Measurements from ENCODE around the gene MDFIC. TPM values are rescaled to one million over a fixed set of nuclear protein-coding genes. Genes with fewer than 3 reads are reported as not detected.

The MDFIC gene
- total and polyA plus RNA-seq, 4 donors, result 3.2 to 6.6 (median 5.3) TPM

DNA sequence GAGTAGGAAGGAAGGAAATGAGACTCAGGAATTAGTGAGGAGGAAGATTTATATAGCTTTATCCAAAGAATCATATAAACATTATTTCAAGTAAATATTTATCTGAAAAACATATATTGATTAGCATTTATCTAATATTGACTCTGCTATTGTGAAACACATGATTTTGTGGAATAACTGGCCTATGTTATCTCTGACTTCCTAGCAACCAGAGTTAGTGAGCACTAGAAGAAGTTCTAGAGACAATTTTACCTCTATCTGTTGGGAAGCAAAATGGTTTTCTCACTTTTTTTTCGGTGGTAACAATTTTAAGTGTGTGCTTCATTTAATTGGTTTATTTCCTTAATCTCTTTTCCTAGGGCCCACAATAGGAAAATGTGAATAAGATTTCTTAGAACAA lies 21.6 kb downstream of the MDFIC start:
- no peaks in the 10 kb centered on the region for H3K9me3 ChIP-seq (ENCODE audit: control insufficient read depth in 4 of 4, low read length in 3 of 4)
- TF ChIP-seq ATF3 (IDR thresholded peaks at IDR 0.05) (no peak), HNF4A (conservative IDR thresholded peaks at IDR 0.05) (no peak), SP1 (IDR thresholded peaks at IDR 0.05) (no peak), NR2F2 (IDR thresholded peaks at IDR 0.05) (no peak), YY1 (IDR thresholded peaks at IDR 0.05) (peak; percentile 32), EGR1 (IDR thresholded peaks at IDR 0.05; ENCODE audit: low read depth in 2 of 2) (no peak)
- TF ChIP-seq, protein P1, sequence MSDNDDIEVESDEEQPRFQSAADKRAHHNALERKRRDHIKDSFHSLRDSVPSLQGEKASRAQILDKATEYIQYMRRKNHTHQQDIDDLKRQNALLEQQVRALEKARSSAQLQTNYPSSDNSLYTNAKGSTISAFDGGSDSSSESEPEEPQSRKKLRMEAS (IDR thresholded peaks at IDR 0.05), result no peak
- peak overlapping the region in 1 of 2 donors; percentile 8 for H3K27ac ChIP-seq (ENCODE audit: low read depth in 1 of 2, low read length in 2 of 2)
- H3K36me3 ChIP-seq (ENCODE audit: control insufficient read depth in 4 of 4, insufficient read depth in 3 of 4, low read depth in 1 of 4, low read length in 3 of 4), result no peaks in the 10 kb centered on the region
- no peak overlapping the region for H3K9ac ChIP-seq (ENCODE audit: low read depth in 1 of 2, low read length in 2 of 2)
- no peak for DNase-seq (ENCODE audit: low spot score)
- no peaks in the 10 kb centered on the region for H3K27me3 ChIP-seq (ENCODE audit: control insufficient read depth in 4 of 4, insufficient read depth in 4 of 4, low read length in 3 of 4)
- peaks cover 0 to 11% (median 2%) of the 10 kb centered on the region in 4 donors for H3K4me1 ChIP-seq (ENCODE audit: control insufficient read depth in 4 of 4, insufficient read depth in 4 of 4, low read length in 3 of 4)
- WGBS, result 35% methylated on average over 1 of the region's 1 CpG
- H3K4me3 ChIP-seq (ENCODE audit: low read depth in 1 of 3, low read length in 3 of 3), result no peak overlapping the region

DNA sequence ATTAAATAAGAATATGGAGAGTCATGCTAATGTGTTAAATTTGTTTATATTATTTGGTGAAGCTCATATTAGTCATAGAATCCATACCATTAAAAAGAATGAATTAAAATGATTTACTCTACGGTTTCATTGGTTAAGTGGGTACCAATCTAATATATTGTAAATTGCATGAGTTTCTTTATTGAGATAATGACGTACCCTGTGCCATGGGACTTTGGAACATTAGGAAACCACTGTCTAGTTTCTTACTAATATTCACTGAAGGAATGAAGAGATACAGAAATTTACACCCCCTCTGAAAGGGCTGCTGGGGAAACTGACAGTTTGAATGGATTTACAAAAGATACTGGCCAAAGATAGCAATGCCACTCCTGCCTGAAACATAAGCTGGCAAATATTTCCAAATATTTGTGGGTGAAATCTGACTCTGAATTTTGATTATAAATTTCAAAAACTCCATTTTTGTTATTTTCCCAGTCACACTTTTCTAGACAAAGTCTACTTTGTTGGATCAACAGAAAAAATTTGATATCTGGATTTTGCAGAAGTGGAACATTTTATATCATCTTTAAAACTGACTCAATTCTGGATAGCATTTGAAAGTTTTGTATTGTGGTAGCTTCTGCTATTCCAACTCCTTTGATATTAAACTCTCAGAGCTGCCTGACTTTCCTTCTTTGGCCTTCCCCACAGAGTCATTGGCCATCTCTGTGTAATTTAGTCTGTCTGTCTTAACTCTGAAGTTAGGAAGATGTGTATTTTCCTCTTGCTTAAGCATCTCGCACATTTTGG lies 22.3 kb downstream of the MDFIC start:
- 73% methylated on average over 3 of the region's 3 CpGs for WGBS
- H3K36me3 ChIP-seq (ENCODE audit: control insufficient read depth in 4 of 4, insufficient read depth in 3 of 4, low read depth in 1 of 4, low read length in 3 of 4), result no peaks in the 10 kb centered on the region
- H3K4me1 ChIP-seq (ENCODE audit: control insufficient read depth in 4 of 4, insufficient read depth in 4 of 4, low read length in 3 of 4), result peaks cover 0 to 11% (median 2%) of the 10 kb centered on the region in 4 donors
- no peaks in the 10 kb centered on the region for H3K27me3 ChIP-seq (ENCODE audit: control insufficient read depth in 4 of 4, insufficient read depth in 4 of 4, low read length in 3 of 4)
- no peaks in the 10 kb centered on the region for H3K9me3 ChIP-seq (ENCODE audit: control insufficient read depth in 4 of 4, low read length in 3 of 4)
- no peak overlapping the region for H3K4me3 ChIP-seq (ENCODE audit: low read depth in 1 of 3, low read length in 3 of 3)
- H3K9ac ChIP-seq (ENCODE audit: low read depth in 1 of 2, low read length in 2 of 2), result no peak overlapping the region
- DNase-seq (ENCODE audit: low spot score), result no peak
- peak overlapping the region in 1 of 2 donors; percentile 8 for H3K27ac ChIP-seq (ENCODE audit: low read depth in 1 of 2, low read length in 2 of 2)
- TF ChIP-seq HNF4G (IDR thresholded peaks at IDR 0.05), result peak; percentile 10
- no peak for TF ChIP-seq ZBTB33 (IDR thresholded peaks at IDR 0.05)
- TF ChIP-seq, protein P2, sequence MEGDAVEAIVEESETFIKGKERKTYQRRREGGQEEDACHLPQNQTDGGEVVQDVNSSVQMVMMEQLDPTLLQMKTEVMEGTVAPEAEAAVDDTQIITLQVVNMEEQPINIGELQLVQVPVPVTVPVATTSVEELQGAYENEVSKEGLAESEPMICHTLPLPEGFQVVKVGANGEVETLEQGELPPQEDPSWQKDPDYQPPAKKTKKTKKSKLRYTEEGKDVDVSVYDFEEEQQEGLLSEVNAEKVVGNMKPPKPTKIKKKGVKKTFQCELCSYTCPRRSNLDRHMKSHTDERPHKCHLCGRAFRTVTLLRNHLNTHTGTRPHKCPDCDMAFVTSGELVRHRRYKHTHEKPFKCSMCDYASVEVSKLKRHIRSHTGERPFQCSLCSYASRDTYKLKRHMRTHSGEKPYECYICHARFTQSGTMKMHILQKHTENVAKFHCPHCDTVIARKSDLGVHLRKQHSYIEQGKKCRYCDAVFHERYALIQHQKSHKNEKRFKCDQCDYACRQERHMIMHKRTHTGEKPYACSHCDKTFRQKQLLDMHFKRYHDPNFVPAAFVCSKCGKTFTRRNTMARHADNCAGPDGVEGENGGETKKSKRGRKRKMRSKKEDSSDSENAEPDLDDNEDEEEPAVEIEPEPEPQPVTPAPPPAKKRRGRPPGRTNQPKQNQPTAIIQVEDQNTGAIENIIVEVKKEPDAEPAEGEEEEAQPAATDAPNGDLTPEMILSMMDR (IDR thresholded peaks at IDR 0.05; ENCODE audit: low read depth, low read length, missing input control), result no peak
- peak in 1 of 2 donors; percentile 42 for TF ChIP-seq HNF4A (conservative IDR thresholded peaks at IDR 0.05)
- no peak for TF ChIP-seq YY1 (IDR thresholded peaks at IDR 0.05)
- TF ChIP-seq SP1 (IDR thresholded peaks at IDR 0.05), result no peak
- TF ChIP-seq EGR1 (IDR thresholded peaks at IDR 0.05; ENCODE audit: low read depth in 2 of 2), result no peak
- peak in 1 of 2 donors; percentile 34 for TF ChIP-seq JUND (IDR thresholded peaks at IDR 0.05)
- no peak for TF ChIP-seq GABPA (IDR thresholded peaks at IDR 0.05 in 1 of 2, conservative IDR thresholded peaks at IDR 0.05 in 1 of 2)

All from liver (tissue), 9 donors.